ENCODE results near the gene ZNF678. TPM values are rescaled to one million over a fixed set of nuclear protein-coding genes. Genes with fewer than 3 reads are reported as not detected.
"Not testable (repeated sequence)": the region's sequence is repeated elsewhere in the genome, so short reads cannot be mapped to it uniquely, and the experiment has no call there.

The ZNF678 gene
- total RNA-seq, 4 donors from 2014 or later: 9.7 to 51.4 (median 18.6) TPM

- Histone ChIP-seq H3K4me1 (no peaks in the 10 kb centered on the region), H3K36me3 (no peaks in the 10 kb centered on the region), H3K27ac (no peak overlapping the region), H3K27me3 (no peaks in the 10 kb centered on the region), H3K4me3 (no peak overlapping the region), H3K9me3 (no peaks in the 10 kb centered on the region)
- intact Hi-C loops (cut with DNase I; ENCODE audit: low total_unique reads): no loop called here
- no peak for DNase-seq
- TF ChIP-seq POLR2A (IDR thresholded peaks at IDR 0.05): no peak
- TF ChIP-seq CTCF (IDR thresholded peaks at IDR 0.05): no peak
Measured at GRCh38 chr1:227697321-227697864, 134.0 kb downstream of the ZNF678 start.

- H3K4me3 ChIP-seq; H3K9me3 ChIP-seq; DNase-seq; intact Hi-C loops (cut with DNase I; ENCODE audit: low total_unique reads); H3K27me3 ChIP-seq; H3K36me3 ChIP-seq; H3K4me1 ChIP-seq; H3K27ac ChIP-seq: not testable (repeated sequence)
Measured at GRCh38 chr1:227701631-227702030, 138.3 kb downstream of the ZNF678 start.

- TF ChIP-seq CTCF (IDR thresholded peaks at IDR 0.05) (no peak), POLR2A (IDR thresholded peaks at IDR 0.05) (no peak)
- H3K27ac ChIP-seq: no peak overlapping the region
- intact Hi-C loops (cut with DNase I; ENCODE audit: low total_unique reads): no loop called here
Measured at GRCh38 chr1:227707846-227708245, 144.5 kb downstream of the ZNF678 start.

GRCh38 chr1:227709451-227709850 is 146.1 kb downstream of the ZNF678 start:
- intact Hi-C loops (cut with DNase I; ENCODE audit: low total_unique reads): no loop called here
- no peaks in the 10 kb centered on the region for H3K36me3 ChIP-seq
- TF ChIP-seq POLR2A (IDR thresholded peaks at IDR 0.05) (no peak), CTCF (IDR thresholded peaks at IDR 0.05) (no peak)
- no peaks in the 10 kb centered on the region for H3K27me3 ChIP-seq
- no peaks in the 10 kb centered on the region for H3K9me3 ChIP-seq
- no peaks in the 10 kb centered on the region for H3K4me1 ChIP-seq
- no peak for DNase-seq
- no peak overlapping the region for H3K27ac ChIP-seq
- no peak overlapping the region for H3K4me3 ChIP-seq

More at GRCh38 chr1:227707846-227708245, 144.5 kb downstream of the ZNF678 start:
- Histone ChIP-seq H3K4me1 (no peaks in the 10 kb centered on the region), H3K4me3 (no peak overlapping the region), H3K27me3 (no peaks in the 10 kb centered on the region), H3K9me3 (no peaks in the 10 kb centered on the region), H3K36me3 (no peaks in the 10 kb centered on the region)
- no peak for DNase-seq

- H3K27me3 ChIP-seq; H3K4me1 ChIP-seq; DNase-seq; H3K9me3 ChIP-seq; H3K27ac ChIP-seq; H3K36me3 ChIP-seq; H3K4me3 ChIP-seq; intact Hi-C loops (cut with DNase I; ENCODE audit: low total_unique reads): not testable (repeated sequence)
Measured at GRCh38 chr1:227710474-227710873, 147.1 kb downstream of the ZNF678 start.

GRCh38 chr1:227712648-227713047 is 149.3 kb downstream of the ZNF678 start:
- Histone ChIP-seq H3K4me3 (no peak overlapping the region), H3K27ac (no peak overlapping the region), H3K4me1 (no peaks in the 10 kb centered on the region), H3K9me3 (no peaks in the 10 kb centered on the region), H3K27me3 (no peaks in the 10 kb centered on the region), H3K36me3 (no peaks in the 10 kb centered on the region)
- TF ChIP-seq CTCF (IDR thresholded peaks at IDR 0.05): no peak
- TF ChIP-seq POLR2A (IDR thresholded peaks at IDR 0.05): no peak
- DNase-seq: no peak
- intact Hi-C loops (cut with DNase I; ENCODE audit: low total_unique reads): no loop called here
